ENCODE data around the gene CFAP20DC. TPM values are rescaled to one million over a fixed set of nuclear protein-coding genes. Genes with fewer than 3 reads are reported as not detected.

The CFAP20DC gene
- total and polyA plus RNA-seq, 2 of the 8 experiments (the other 6 are each of a cell fraction or from before 2014, with no cell fraction given), result 2.2 to 2.8 TPM

- TF ChIP-seq HDAC6 (IDR thresholded peaks at IDR 0.05; ENCODE audit: low read depth, low read length), result no peak
- no peak for TF ChIP-seq ATF3 (IDR thresholded peaks at IDR 0.05; ENCODE audit: insufficient read depth, low read depth, low read length)
- TF ChIP-seq CHD7 (IDR thresholded peaks at IDR 0.05; ENCODE audit: insufficient replicate concordance, low read length), result no peak
- no peak for TF ChIP-seq RNF2 (IDR thresholded peaks at IDR 0.05; ENCODE audit: borderline replicate concordance, low read depth, low read length, missing control alignments, poor library complexity, severe bottlenecking)
These were observed 307.6 kb downstream of the CFAP20DC start (continued) for GRCh38 chr3:58742239-58742638.

Data from H1 (cell line).